Neutrophil (primary cell): Measurements from ENCODE around the gene SLX9.

Experiments
- H3K27ac ChIP-seq: fragments of 200-600 bp; sonication (generic); 2 replicates; pipeline ENCODE4 v1.5.1; 2016; ENCODE audit warnings: mild to moderate bottlenecking, moderate library complexity
- H3K27me3 ChIP-seq: fragments of 200-600 bp; sonication (generic); 2 replicates; pipeline ENCODE4 v1.6.0; 2016; ENCODE audit warnings: mild to moderate bottlenecking
- H3K36me3 ChIP-seq: fragments of 200-600 bp; sonication (generic); 2 replicates; pipeline ENCODE4 v1.5.1; 2017
- H3K4me1 ChIP-seq, 2 experiments: fragments of 200-600 bp in 1 of 2; sonication (generic) in 1 of 2; 1 replicate in 1 of 2; 2 replicates in 1 of 2; pipeline versions ENCODE4 v1.5.1 to v1.6.1; 2013 to 2016; ENCODE audit warnings: low read depth in 1 of 2, low read length in 1 of 2, mild to moderate bottlenecking in 1 of 2, moderate library complexity in 1 of 2; ENCODE audit not compliant: control insufficient read depth in 1 of 2, insufficient read depth in 1 of 2
- H3K4me3 ChIP-seq, 2 experiments: fragments of 200-600 bp in 1 of 2; sonication (generic) in 1 of 2; 1 replicate in 1 of 2; 2 replicates in 1 of 2; pipeline ENCODE4 v1.5.1; 2013 to 2016; ENCODE audit warnings: low read depth in 1 of 2, low read length in 1 of 2, mild to moderate bottlenecking in 1 of 2, moderate library complexity in 1 of 2
- H3K9me3 ChIP-seq: fragments of 200-600 bp; sonication (generic); 2 replicates; pipeline ENCODE4 v1.5.1; 2016
- TF ChIP-seq, protein P1 (sequence below): fragments of 200-600 bp; sonication (generic); IDR thresholded peaks from 2 replicates; pipeline ENCODE4 v1.5.1; 2016; ENCODE audit warnings: antibody characterized with exemption

SLX9 gene

GRCh38 chr21:44904141-44904923 is 35.5 kb upstream of the SLX9 start:
- Histone ChIP-seq H3K27ac (peak overlapping the region; percentile 99), H3K36me3 (peaks cover 92% of the 10 kb centered on the region), H3K9me3 (no peaks in the 10 kb centered on the region), H3K27me3 (no peaks in the 10 kb centered on the region), H3K4me3 (no peak overlapping the region), H3K4me1 (peaks cover 71% of the 10 kb centered on the region in 2 experiments)
- TF ChIP-seq, protein P1, sequence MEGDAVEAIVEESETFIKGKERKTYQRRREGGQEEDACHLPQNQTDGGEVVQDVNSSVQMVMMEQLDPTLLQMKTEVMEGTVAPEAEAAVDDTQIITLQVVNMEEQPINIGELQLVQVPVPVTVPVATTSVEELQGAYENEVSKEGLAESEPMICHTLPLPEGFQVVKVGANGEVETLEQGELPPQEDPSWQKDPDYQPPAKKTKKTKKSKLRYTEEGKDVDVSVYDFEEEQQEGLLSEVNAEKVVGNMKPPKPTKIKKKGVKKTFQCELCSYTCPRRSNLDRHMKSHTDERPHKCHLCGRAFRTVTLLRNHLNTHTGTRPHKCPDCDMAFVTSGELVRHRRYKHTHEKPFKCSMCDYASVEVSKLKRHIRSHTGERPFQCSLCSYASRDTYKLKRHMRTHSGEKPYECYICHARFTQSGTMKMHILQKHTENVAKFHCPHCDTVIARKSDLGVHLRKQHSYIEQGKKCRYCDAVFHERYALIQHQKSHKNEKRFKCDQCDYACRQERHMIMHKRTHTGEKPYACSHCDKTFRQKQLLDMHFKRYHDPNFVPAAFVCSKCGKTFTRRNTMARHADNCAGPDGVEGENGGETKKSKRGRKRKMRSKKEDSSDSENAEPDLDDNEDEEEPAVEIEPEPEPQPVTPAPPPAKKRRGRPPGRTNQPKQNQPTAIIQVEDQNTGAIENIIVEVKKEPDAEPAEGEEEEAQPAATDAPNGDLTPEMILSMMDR: no peak

GRCh38 chr21:44905016-44905727 is 34.7 kb upstream of the SLX9 start:
- Histone ChIP-seq H3K27me3 (no peaks in the 10 kb centered on the region), H3K36me3 (peaks cover 92% of the 10 kb centered on the region), H3K4me1 (peaks cover 79 to 80% of the 10 kb centered on the region in 2 experiments), H3K9me3 (no peaks in the 10 kb centered on the region), H3K4me3 (no peak overlapping the region), H3K27ac (peak overlapping the region; percentile 99)
- TF ChIP-seq, protein P1: no peak

DNA sequence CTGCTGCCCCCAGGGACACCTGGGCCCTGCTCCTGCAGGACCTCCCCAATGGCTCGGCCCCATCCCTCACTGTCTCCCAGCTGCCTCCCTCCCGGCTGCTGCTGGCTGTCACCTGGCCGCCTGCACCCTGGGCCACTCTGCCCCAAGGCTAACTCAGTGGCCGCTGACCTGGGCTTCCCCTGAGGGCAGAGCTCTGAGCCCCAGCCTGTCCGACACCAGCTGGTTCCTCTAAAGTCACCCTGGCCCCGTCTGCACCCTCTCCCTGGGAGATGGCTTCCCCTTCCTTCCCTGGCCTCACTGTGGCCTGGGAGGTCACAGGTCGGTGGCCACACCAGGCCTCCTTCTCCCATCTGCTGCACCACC is 34.1 kb upstream of the SLX9 start:
- H3K27me3 ChIP-seq: no peaks in the 10 kb centered on the region
- TF ChIP-seq, protein P1: no peak
- H3K9me3 ChIP-seq: no peaks in the 10 kb centered on the region
- H3K4me3 ChIP-seq: no peak overlapping the region
- H3K4me1 ChIP-seq: peaks cover 84 to 85% of the 10 kb centered on the region in 2 experiments
- H3K27ac ChIP-seq: peak overlapping the region; percentile 99
- peaks cover 92% of the 10 kb centered on the region for H3K36me3 ChIP-seq

- TF ChIP-seq, protein P1: no peak
- H3K27ac ChIP-seq: peak overlapping the region; percentile 99
- H3K4me3 ChIP-seq: peak overlapping the region; percentile 39 to 58
- peaks cover 81% of the 10 kb centered on the region for H3K36me3 ChIP-seq
- peaks cover 99% of the 10 kb centered on the region in 2 experiments for H3K4me1 ChIP-seq
- no peaks in the 10 kb centered on the region for H3K9me3 ChIP-seq
- no peaks in the 10 kb centered on the region for H3K27me3 ChIP-seq
Observed at GRCh38 chr21:44907225-44907965, 32.4 kb upstream of the SLX9 start.

- H3K36me3 ChIP-seq: peaks cover 73% of the 10 kb centered on the region
- peaks cover 98% of the 10 kb centered on the region in 2 experiments for H3K4me1 ChIP-seq
- H3K4me3 ChIP-seq: peak overlapping the region; percentile 39 to 58
- peak overlapping the region; percentile 99 for H3K27ac ChIP-seq
- TF ChIP-seq, protein P1: peak; percentile 25
- H3K27me3 ChIP-seq: no peaks in the 10 kb centered on the region
- H3K9me3 ChIP-seq: no peaks in the 10 kb centered on the region
Observed at GRCh38 chr21:44907966-44908895, 31.6 kb upstream of the SLX9 start.
